ENCODE measurements around the gene OR2A1.
"Not testable (repeated sequence)": the region's sequence is repeated elsewhere in the genome, so short reads cannot be mapped to it uniquely, and the experiment has no call there.

DNA sequence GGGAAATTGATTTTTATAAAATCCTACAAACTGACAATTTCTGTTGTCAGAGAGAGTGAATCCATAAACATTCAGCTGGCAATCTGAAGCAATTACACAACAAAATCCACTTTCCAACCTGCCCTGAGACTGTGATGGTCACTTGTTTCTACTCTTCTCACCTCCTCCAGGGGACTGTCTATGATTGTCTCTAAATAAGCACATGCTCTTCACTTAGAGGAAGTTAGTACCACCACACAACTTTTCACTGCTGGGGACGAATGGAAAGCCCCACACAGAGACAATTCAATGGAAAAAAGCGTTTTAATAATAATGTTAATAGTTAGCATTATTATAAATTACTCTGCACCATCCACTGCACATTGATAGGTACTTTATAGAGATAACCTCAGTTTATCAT is 7.3 kb downstream of the OR2A1 start:
- TF ChIP-seq, protein P1, sequence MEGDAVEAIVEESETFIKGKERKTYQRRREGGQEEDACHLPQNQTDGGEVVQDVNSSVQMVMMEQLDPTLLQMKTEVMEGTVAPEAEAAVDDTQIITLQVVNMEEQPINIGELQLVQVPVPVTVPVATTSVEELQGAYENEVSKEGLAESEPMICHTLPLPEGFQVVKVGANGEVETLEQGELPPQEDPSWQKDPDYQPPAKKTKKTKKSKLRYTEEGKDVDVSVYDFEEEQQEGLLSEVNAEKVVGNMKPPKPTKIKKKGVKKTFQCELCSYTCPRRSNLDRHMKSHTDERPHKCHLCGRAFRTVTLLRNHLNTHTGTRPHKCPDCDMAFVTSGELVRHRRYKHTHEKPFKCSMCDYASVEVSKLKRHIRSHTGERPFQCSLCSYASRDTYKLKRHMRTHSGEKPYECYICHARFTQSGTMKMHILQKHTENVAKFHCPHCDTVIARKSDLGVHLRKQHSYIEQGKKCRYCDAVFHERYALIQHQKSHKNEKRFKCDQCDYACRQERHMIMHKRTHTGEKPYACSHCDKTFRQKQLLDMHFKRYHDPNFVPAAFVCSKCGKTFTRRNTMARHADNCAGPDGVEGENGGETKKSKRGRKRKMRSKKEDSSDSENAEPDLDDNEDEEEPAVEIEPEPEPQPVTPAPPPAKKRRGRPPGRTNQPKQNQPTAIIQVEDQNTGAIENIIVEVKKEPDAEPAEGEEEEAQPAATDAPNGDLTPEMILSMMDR (IDR thresholded peaks at IDR 0.05) = not testable (repeated sequence)
- TF ChIP-seq ZFX (IDR thresholded peaks at IDR 0.05; ENCODE audit: borderline replicate concordance) = not testable (repeated sequence)
